Mucosa of descending colon (tissue), 3 donors: Measurements from ENCODE around the gene EVC2. TPM values are rescaled to one million over a fixed set of nuclear protein-coding genes. Genes with fewer than 3 reads are reported as not detected.

Experiments used
- ATAC-seq: fragments of 200-7000 bp; cut with Tn5 transposase; one replicate; pipeline ENCODE4 v1.9.1; 2020; ENCODE audit warnings: mild to moderate bottlenecking, moderate library complexity
- DNase-seq, 3 donors: peaks; one replicate each; pipeline ENCODE4 v3.0.0-alpha.2; 2020
- H3K36me3 ChIP-seq: fragments of 200-600 bp; one replicate; pipeline ENCODE4 v1.8.0; 2021; ENCODE audit warnings: low read depth, mild to moderate bottlenecking
- H3K4me1 ChIP-seq: fragments of 200-600 bp; one replicate; pipeline ENCODE4 v1.8.0; 2021; ENCODE audit warnings: low read depth, mild to moderate bottlenecking
- H3K4me3 ChIP-seq: fragments of 200-600 bp; one replicate; pipeline ENCODE4 v1.8.0; 2021; ENCODE audit warnings: mild to moderate bottlenecking
- H3K9me3 ChIP-seq: fragments of 200-600 bp; one replicate; pipeline ENCODE4 v1.8.0; 2021; ENCODE audit warnings: mild to moderate bottlenecking
- intact Hi-C, 2 donors: fragments of 100-400 bp; cut with DNase I in 1 of 2; cut with micrococcal nuclease in 1 of 2; formaldehyde crosslinking; loops; one replicate each; pipeline versions ENCODE4 v1.11.0 to v1.11.1; 2022; cut with DNase I, micrococcal nuclease
- total RNA-seq, 3 donors: library from RNA; stranded (reverse); fragmentation: NEBNext Ultra II Directional in 2 of 3; extraction: Animal tissue kit (Norgen Biotek cat#: 25700) in 2 of 3; gene quantifications; one replicate each; pipeline versions ENCODE4 v1.2.1 to v1.2.4, GENCODE V29; 2021 to 2023
- TF ChIP-seq, protein P1 (sequence below): fragments of 200-600 bp; IDR thresholded peaks from one replicate; pipeline ENCODE4 v1.8.0; 2022; ENCODE audit warnings: antibody characterized with exemption, mild to moderate bottlenecking
- donor health status: DM: no; HTN: no; CAD: no; lungs with moderate emphysema.
- donor health status: DM: no; HTN: no; CAD: no.
- donor health status: DM: no; HTN: yes; CAD: no.

Gene EVC2
- total RNA-seq, 3 donors from 2014 or later, result 0.64 to 6.5 (median 1.1) TPM

DNA sequence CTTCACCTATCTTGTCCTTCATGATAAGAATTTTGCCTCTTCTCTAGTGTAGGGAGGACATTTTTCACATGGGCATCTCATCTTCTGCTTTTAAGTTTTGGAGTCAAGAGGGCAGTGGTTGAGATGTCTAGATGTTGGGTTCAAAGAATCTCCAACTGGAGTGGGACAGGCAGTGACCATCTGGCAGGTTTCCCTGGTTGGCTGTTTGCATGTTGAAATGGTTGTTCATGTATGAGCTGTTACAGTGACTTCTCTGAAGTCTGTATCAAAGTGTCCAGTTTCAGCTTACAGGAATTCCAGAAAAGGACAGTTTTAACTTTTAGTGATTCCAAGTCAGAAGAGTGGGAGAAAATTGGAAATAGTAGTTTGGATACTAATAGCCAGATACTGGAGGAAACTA is 192.7 kb downstream of the EVC2 start:
- intact Hi-C loops, result no loop called here
- H3K9me3 ChIP-seq, result no peaks in the 10 kb centered on the region
- no peaks in the 10 kb centered on the region for H3K4me1 ChIP-seq
- DNase-seq, result no peak
- no peaks in the 10 kb centered on the region for H3K36me3 ChIP-seq
- TF ChIP-seq, protein P1, sequence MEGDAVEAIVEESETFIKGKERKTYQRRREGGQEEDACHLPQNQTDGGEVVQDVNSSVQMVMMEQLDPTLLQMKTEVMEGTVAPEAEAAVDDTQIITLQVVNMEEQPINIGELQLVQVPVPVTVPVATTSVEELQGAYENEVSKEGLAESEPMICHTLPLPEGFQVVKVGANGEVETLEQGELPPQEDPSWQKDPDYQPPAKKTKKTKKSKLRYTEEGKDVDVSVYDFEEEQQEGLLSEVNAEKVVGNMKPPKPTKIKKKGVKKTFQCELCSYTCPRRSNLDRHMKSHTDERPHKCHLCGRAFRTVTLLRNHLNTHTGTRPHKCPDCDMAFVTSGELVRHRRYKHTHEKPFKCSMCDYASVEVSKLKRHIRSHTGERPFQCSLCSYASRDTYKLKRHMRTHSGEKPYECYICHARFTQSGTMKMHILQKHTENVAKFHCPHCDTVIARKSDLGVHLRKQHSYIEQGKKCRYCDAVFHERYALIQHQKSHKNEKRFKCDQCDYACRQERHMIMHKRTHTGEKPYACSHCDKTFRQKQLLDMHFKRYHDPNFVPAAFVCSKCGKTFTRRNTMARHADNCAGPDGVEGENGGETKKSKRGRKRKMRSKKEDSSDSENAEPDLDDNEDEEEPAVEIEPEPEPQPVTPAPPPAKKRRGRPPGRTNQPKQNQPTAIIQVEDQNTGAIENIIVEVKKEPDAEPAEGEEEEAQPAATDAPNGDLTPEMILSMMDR, result no peak
- ATAC-seq, result no peak
- no peak overlapping the region for H3K4me3 ChIP-seq

Other genes starting within 250 kb of the EVC2 start
- gene EVC, start 2.6 kb upstream of the EVC2 start, total RNA-seq, result 10 to 100 TPM in 1 of 3 donors, 1 to 10 TPM in 2; 1.9 to 24.2 (median 4.6) TPM
- 1 to 10 TPM in 2 of 3 donors, under 1 TPM in 1; 0.58 to 4.4 (median 1.0) TPM for gene CRMP1, start 184.5 kb upstream of the EVC2 start, total RNA-seq